CD8-positive, alpha-beta memory T cell (primary cell): ENCODE measurements around the gene APOL5. TPM values are rescaled to one million over a fixed set of nuclear protein-coding genes. Genes with fewer than 3 reads are reported as not detected.

Experiments
- CTCF ChIA-PET: fragments of 350-600 bp; sonication (Branson Sonifier 250); formaldehyde crosslinking; loops from one replicate; lab custom pipeline; 2021; ENCODE audit warnings: antibody characterized with exemption; lab: Charles Lee
- POLR2A ChIA-PET: fragments of 350-600 bp; sonication (Branson Sonifier 250); formaldehyde crosslinking; loops from one replicate; lab custom pipeline; 2021; ENCODE audit warnings: antibody characterized with exemption; lab: Charles Lee
- DNase-seq, 5 donors: peaks; one replicate each; pipeline versions ENCODE4 v3.0.0 to v3.0.0-alpha.2; 2020 to 2022; ENCODE audit warnings: mixed read lengths in 1 of 5
- H3K27ac ChIP-seq: one replicate; pipeline ENCODE4 v1.7.0; 2013; ENCODE audit warnings: low read depth, mild to moderate bottlenecking, low read length, moderate library complexity
- H3K27me3 ChIP-seq: 2 replicates; pipeline ENCODE4 v1.7.0; 2013; ENCODE audit warnings: low read length, mild to moderate bottlenecking; ENCODE audit not compliant: insufficient read depth, poor library complexity, severe bottlenecking
- H3K36me3 ChIP-seq: 2 replicates; pipeline ENCODE4 v1.7.0; 2013; ENCODE audit warnings: mild to moderate bottlenecking, low read length, moderate library complexity; ENCODE audit not compliant: insufficient read depth
- H3K4me1 ChIP-seq: 2 replicates; pipeline ENCODE4 v1.7.0; 2013; ENCODE audit warnings: mild to moderate bottlenecking, low read length, moderate library complexity; ENCODE audit not compliant: insufficient read depth
- H3K4me3 ChIP-seq: 2 replicates; pipeline ENCODE4 v1.7.0; 2013; ENCODE audit warnings: mild to moderate bottlenecking, low read length
- H3K9me3 ChIP-seq: 2 replicates; pipeline ENCODE4 v1.7.0; 2013; ENCODE audit warnings: mild to moderate bottlenecking, low read length
- H3K27ac Mint-ChIP-seq, 8 donors: one replicate each; pipeline ENCODE4 v1.8.0; 2020 to 2021; ENCODE audit warnings: mixed read lengths in 8 of 8, mild to moderate bottlenecking in 6 of 8, inconsistent platforms in 3 of 8, moderate library complexity in 3 of 8
- H3K27me3 Mint-ChIP-seq, 2 donors: one replicate each; pipeline ENCODE4 v1.8.0; 2020 to 2021; ENCODE audit warnings: mixed read lengths in 2 of 2, mild to moderate bottlenecking in 1 of 2, moderate library complexity in 1 of 2
- H3K36me3 Mint-ChIP-seq, 3 donors: one replicate each; pipeline ENCODE4 v1.8.0; 2020 to 2021; ENCODE audit warnings: mixed read lengths in 3 of 3, inconsistent platforms in 1 of 3, mild to moderate bottlenecking in 1 of 3
- H3K4me1 Mint-ChIP-seq, 3 donors: one replicate each; pipeline ENCODE4 v1.8.0; 2020 to 2021; ENCODE audit warnings: mixed read lengths in 3 of 3, inconsistent platforms in 1 of 3, mild to moderate bottlenecking in 1 of 3
- H3K4me3 Mint-ChIP-seq, 7 donors: one replicate each; pipeline ENCODE4 v1.8.0; 2020 to 2021; ENCODE audit warnings: mixed read lengths in 7 of 7, mild to moderate bottlenecking in 6 of 7, moderate library complexity in 4 of 7, inconsistent platforms in 2 of 7
- H3K9me3 Mint-ChIP-seq, 5 donors: one replicate each; pipeline ENCODE4 v1.8.0; 2020 to 2022; ENCODE audit warnings: mixed read lengths in 5 of 5, mild to moderate bottlenecking in 3 of 5, moderate library complexity in 2 of 5, inconsistent platforms in 1 of 5
- polyA plus RNA-seq: library from polyadenylated mRNA; unstranded; fragments of 300-500 nt; fragmentation: Illumina TruSeq; gene quantifications from one replicate; pipeline ENCODE4 v1.2.3, GENCODE V29; 2021
- total RNA-seq, 2 experiments: library from RNA; stranded (reverse); gene quantifications; one replicate each; pipeline ENCODE4 v1.2.3, GENCODE V29; 2021

Gene APOL5
- total and polyA plus RNA-seq, 3 experiments from 2014 or later: not detected

DNA sequence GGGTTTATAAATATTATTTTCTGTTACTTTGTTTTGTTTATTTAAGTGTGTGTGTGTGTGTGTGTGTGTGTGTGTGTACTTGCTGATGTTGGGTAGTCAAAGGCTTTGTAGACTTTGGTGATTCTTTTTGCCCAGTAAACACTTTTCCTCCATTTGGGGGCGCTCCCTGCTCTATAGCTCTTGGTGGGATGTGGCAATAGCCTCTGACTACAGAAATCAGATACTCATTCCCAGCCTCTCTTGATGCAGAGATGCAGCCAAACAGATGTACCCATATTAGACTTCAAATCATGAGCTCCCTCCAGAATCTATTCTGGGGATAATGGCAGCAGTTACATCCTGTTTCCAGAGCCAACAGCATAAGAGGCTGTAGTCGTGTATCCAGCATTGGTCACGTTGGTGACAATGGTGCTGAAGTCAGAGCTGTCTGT is 33.4 kb upstream of the APOL5 start:
- no peaks in the 10 kb centered on the region for H3K27me3 ChIP-seq
- Mint-ChIP-seq H3K9me3 (peaks cover 0 to 2% (median 0%) of the 10 kb centered on the region in 5 donors), H3K27ac (no peak overlapping the region), H3K36me3 (peaks cover 0 to 4% (median 0%) of the 10 kb centered on the region in 3 donors), H3K4me1 (peaks cover 0 to 4% (median 2%) of the 10 kb centered on the region in 3 donors), H3K27me3 (peaks cover 6 to 8% of the 10 kb centered on the region in 2 donors), H3K4me3 (no peak overlapping the region)
- no peak overlapping the region for H3K27ac ChIP-seq
- CTCF ChIA-PET: no interaction called here
- H3K4me3 ChIP-seq: no peak overlapping the region
- H3K4me1 ChIP-seq: no peaks in the 10 kb centered on the region
- H3K9me3 ChIP-seq: no peaks in the 10 kb centered on the region
- no peaks in the 10 kb centered on the region for H3K36me3 ChIP-seq
- no peak for DNase-seq
- POLR2A ChIA-PET: no interaction called here

DNA sequence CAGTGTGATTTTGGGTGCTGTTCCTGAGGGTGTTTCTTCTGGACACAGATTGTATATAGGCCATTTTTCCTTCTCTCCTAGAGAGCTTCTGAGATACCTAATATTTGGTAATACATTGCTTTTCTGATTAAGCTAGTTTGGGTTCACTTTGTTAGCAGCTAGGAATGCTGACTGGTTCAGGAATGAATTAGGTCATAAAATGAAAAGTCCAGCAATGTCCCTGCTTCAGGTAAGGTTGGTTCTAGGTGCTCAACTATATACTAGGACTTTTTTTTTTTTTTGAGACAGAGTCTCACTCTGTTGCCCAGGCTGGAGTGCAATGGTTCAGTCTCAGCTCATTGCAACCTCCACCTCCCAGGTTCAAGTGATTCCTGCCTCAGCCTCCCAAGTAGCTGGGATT is 32.9 kb upstream of the APOL5 start:
- Histone ChIP-seq H3K27me3 (no peaks in the 10 kb centered on the region), H3K4me1 (no peaks in the 10 kb centered on the region), H3K36me3 (no peaks in the 10 kb centered on the region), H3K27ac (no peak overlapping the region), H3K4me3 (no peak overlapping the region), H3K9me3 (no peaks in the 10 kb centered on the region)
- Mint-ChIP-seq H3K4me1 (peaks cover 0 to 1% (median under 1%) of the 10 kb centered on the region in 3 donors), H3K27me3 (peaks cover 6 to 8% of the 10 kb centered on the region in 2 donors), H3K27ac (no peak overlapping the region), H3K36me3 (peaks cover 0 to 4% (median 0%) of the 10 kb centered on the region in 3 donors), H3K4me3 (no peak overlapping the region), H3K9me3 (peaks cover 0 to 2% (median 0%) of the 10 kb centered on the region in 5 donors)
- ChIA-PET POLR2A (no interaction called here), CTCF (no interaction called here)
- no peak for DNase-seq

GRCh38 chr22:35685731-35686130 is 31.9 kb upstream of the APOL5 start:
- ChIA-PET POLR2A (no interaction called here), CTCF (no interaction called here)

DNA sequence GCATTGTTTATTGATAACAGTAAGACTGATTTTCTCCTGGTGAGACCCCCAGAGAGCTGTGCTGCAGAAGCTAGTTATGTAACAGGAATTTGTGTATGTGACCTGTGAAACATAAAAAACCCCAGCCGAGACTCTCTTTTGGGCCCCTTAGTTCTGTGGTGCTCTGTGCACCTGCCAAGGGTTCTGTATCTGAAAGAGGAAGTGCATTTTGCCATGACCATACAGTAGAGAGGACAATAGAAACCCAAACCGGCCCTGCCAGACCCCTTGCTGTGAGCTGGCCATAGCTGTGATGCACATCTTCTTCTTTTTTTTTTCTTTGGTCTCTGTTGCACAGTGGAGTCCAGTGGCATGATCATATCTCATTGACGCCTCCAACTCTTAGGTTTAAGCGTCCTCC is 31.4 kb upstream of the APOL5 start:
- Mint-ChIP-seq H3K4me3 (no peak overlapping the region), H3K36me3 (peaks cover 0 to 4% (median 0%) of the 10 kb centered on the region in 3 donors), H3K27me3 (peaks cover 6 to 8% of the 10 kb centered on the region in 2 donors), H3K27ac (peak overlapping the region in 1 of 8 donors; percentile 60), H3K9me3 (peaks cover 0 to 2% (median 0%) of the 10 kb centered on the region in 5 donors), H3K4me1 (peaks cover 0 to 1% (median 0%) of the 10 kb centered on the region in 3 donors)
- ChIA-PET POLR2A (no interaction called here), CTCF (no interaction called here)
- no peaks in the 10 kb centered on the region for H3K9me3 ChIP-seq
- H3K27me3 ChIP-seq: no peaks in the 10 kb centered on the region
- H3K27ac ChIP-seq: no peak overlapping the region
- H3K4me1 ChIP-seq: no peaks in the 10 kb centered on the region
- no peak for DNase-seq
- H3K36me3 ChIP-seq: no peaks in the 10 kb centered on the region
- no peak overlapping the region for H3K4me3 ChIP-seq

More at GRCh38 chr22:35685731-35686130, 31.9 kb upstream of the APOL5 start:
- Mint-ChIP-seq H3K4me3 (no peak overlapping the region), H3K27me3 (peaks cover 6 to 9% of the 10 kb centered on the region in 2 donors), H3K4me1 (peaks cover 0 to 1% (median 0%) of the 10 kb centered on the region in 3 donors), H3K9me3 (peaks cover 0 to 2% (median 0%) of the 10 kb centered on the region in 5 donors), H3K27ac (peak overlapping the region in 1 of 8 donors; percentile 12), H3K36me3 (peaks cover 0 to 4% (median 0%) of the 10 kb centered on the region in 3 donors)
- Histone ChIP-seq H3K4me1 (no peaks in the 10 kb centered on the region), H3K36me3 (no peaks in the 10 kb centered on the region), H3K27ac (no peak overlapping the region), H3K27me3 (no peaks in the 10 kb centered on the region), H3K4me3 (no peak overlapping the region), H3K9me3 (no peaks in the 10 kb centered on the region)
- no peak for DNase-seq

DNA sequence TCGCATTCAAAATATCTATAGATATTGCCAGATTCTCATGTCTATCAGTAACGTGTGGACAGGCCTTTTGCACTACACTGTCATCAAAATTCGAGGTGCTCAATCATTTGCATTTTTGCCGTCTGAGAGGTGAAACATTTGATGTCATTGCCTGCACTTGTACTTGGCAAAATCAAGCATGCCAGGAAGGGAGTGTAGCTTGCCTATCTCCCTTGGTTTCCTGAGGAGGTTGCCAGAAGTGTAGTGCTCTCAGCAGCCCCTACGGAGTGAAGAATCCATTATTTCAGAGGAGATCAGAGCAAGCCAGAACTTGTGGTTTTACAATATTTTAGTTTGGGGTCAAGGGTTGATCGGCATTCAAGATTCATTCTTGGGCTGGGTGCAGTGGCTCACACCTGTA is 30.2 kb upstream of the APOL5 start:
- H3K4me3 ChIP-seq: no peak overlapping the region
- CTCF ChIA-PET: no interaction called here
- H3K36me3 ChIP-seq: no peaks in the 10 kb centered on the region
- no peaks in the 10 kb centered on the region for H3K27me3 ChIP-seq
- no peaks in the 10 kb centered on the region for H3K36me3 Mint-ChIP-seq
- H3K9me3 ChIP-seq: no peaks in the 10 kb centered on the region
- peak overlapping the region in 1 of 8 donors; percentile 35 for H3K27ac Mint-ChIP-seq
- no peak overlapping the region for H3K27ac ChIP-seq
- POLR2A ChIA-PET: no interaction called here
- DNase-seq: no peak
- H3K4me3 Mint-ChIP-seq: no peak overlapping the region
- peaks cover 0 to 1% (median 0%) of the 10 kb centered on the region in 3 donors for H3K4me1 Mint-ChIP-seq
- H3K27me3 Mint-ChIP-seq: peaks cover 8 to 9% of the 10 kb centered on the region in 2 donors
- H3K9me3 Mint-ChIP-seq: peaks cover 0 to 2% (median 0%) of the 10 kb centered on the region in 5 donors
- no peaks in the 10 kb centered on the region for H3K4me1 ChIP-seq

DNA sequence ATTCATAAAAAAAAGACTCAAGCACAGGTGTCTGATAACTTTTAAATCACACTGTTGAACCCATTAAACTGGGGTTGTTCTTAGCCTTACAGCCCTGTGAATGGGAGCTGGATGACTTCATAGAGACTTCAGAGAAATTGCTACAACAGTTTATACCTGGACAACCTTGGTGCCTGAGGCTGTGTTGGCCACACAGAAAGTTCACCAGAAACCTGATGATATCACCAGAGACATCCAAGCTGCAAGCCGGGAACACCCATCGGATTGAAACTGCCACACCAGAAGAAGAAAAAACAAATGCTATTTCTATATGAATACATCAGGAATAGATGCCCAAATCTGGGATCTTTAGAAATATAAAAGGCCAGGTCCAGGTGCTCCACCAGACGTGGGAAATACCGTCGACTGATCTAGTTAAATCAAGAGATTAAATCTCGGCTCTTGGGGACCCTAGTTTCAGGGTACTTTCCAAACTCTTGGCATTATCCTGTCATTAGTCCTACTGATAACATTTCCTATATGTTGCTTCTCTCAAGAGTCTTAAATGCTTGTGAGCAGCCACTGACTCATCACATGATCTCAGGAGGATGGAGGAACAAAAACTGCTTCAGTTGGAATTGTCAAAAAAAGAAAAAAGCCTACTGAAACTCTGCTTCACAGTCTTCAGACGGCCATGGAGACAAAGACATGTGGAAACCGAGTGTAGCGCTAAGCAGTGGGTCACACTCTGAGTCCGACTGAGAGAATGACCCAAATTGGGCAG is 28.6 kb upstream of the APOL5 start:
- CTCF ChIA-PET: no interaction called here
- H3K4me1 ChIP-seq: no peaks in the 10 kb centered on the region
- no peaks in the 10 kb centered on the region for H3K9me3 ChIP-seq
- POLR2A ChIA-PET: no interaction called here
- H3K4me3 Mint-ChIP-seq: no peak overlapping the region
- no peak overlapping the region for H3K27ac Mint-ChIP-seq
- H3K27me3 Mint-ChIP-seq: peaks cover 9 to 11% of the 10 kb centered on the region in 2 donors
- no peak overlapping the region for H3K4me3 ChIP-seq
- no peaks in the 10 kb centered on the region for H3K36me3 Mint-ChIP-seq
- H3K36me3 ChIP-seq: no peaks in the 10 kb centered on the region
- no peaks in the 10 kb centered on the region for H3K27me3 ChIP-seq
- DNase-seq: no peak
- peaks cover 0 to 1% (median 0%) of the 10 kb centered on the region in 3 donors for H3K4me1 Mint-ChIP-seq
- H3K27ac ChIP-seq: no peak overlapping the region
- H3K9me3 Mint-ChIP-seq: peaks cover 0 to 2% (median 0%) of the 10 kb centered on the region in 5 donors

GRCh38 chr22:35690001-35690400 is 27.7 kb upstream of the APOL5 start:
- Histone ChIP-seq H3K27me3 (no peaks in the 10 kb centered on the region), H3K27ac (no peak overlapping the region), H3K9me3 (no peaks in the 10 kb centered on the region), H3K36me3 (no peaks in the 10 kb centered on the region), H3K4me1 (no peaks in the 10 kb centered on the region), H3K4me3 (no peak overlapping the region)
- Mint-ChIP-seq H3K36me3 (no peaks in the 10 kb centered on the region), H3K4me3 (no peak overlapping the region), H3K27ac (no peak overlapping the region), H3K9me3 (peaks cover 0 to 2% (median 0%) of the 10 kb centered on the region in 5 donors), H3K27me3 (peaks cover 8 to 11% of the 10 kb centered on the region in 2 donors), H3K4me1 (peaks cover 0 to 1% (median 0%) of the 10 kb centered on the region in 3 donors)
- no peak for DNase-seq
- ChIA-PET POLR2A (no interaction called here), CTCF (interaction anchor here (1.1 kb wide), 1 partner anchor 376 kb away, joined by 3 read pairs; no protein-coding TSS in a partner anchor)

- DNase-seq: no peak
- Mint-ChIP-seq H3K4me1 (no peaks in the 10 kb centered on the region), H3K4me3 (no peak overlapping the region)
These were observed 22.5 kb upstream of the APOL5 start for GRCh38 chr22:35695202-35695601.

More at GRCh38 chr22:35695202-35695601, 22.5 kb upstream of the APOL5 start:
- Mint-ChIP-seq H3K27me3 (peaks cover 3 to 22% of the 10 kb centered on the region in 2 donors), H3K9me3 (no peaks in the 10 kb centered on the region), H3K27ac (no peak overlapping the region), H3K36me3 (no peaks in the 10 kb centered on the region)
- Histone ChIP-seq H3K4me1 (no peaks in the 10 kb centered on the region), H3K36me3 (no peaks in the 10 kb centered on the region), H3K9me3 (no peaks in the 10 kb centered on the region), H3K27me3 (no peaks in the 10 kb centered on the region), H3K27ac (no peak overlapping the region), H3K4me3 (no peak overlapping the region)
- POLR2A ChIA-PET: no interaction called here
- CTCF ChIA-PET: no interaction called here
